Fibroblast of pulmonary artery (primary cell): ENCODE data around the gene CLPTM1.

Experiments
- DNase-seq: peaks from one replicate; pipeline ENCODE4 v3.0.0-alpha.2; 2010; ENCODE audit warnings: low read depth
- H3K4me3 ChIP-seq: replicated peaks from 2 replicates; pipeline ENCODE4 v1.5.1; 2011; ENCODE audit warnings: low read depth, mild to moderate bottlenecking, control low read depth, low read length, moderate library complexity
- CTCF ChIP-seq: IDR thresholded peaks from 2 replicates; pipeline ENCODE4 v1.5.1; 2011; ENCODE audit warnings: mild to moderate bottlenecking, control low read depth, low read length, inconsistent platforms; ENCODE audit errors: missing control alignments

Gene CLPTM1

GRCh38 chr19:45003485-45003884 lies 48.3 kb downstream of the CLPTM1 start:
- DNase-seq, result no peak
- TF ChIP-seq CTCF, result no peak
- no peak overlapping the region for H3K4me3 ChIP-seq

GRCh38 chr19:45005787-45006186 lies 50.6 kb downstream of the CLPTM1 start:
- H3K4me3 ChIP-seq, result no peak overlapping the region
- DNase-seq, result no peak
- TF ChIP-seq CTCF, result no peak

- H3K4me3 ChIP-seq, result no peak overlapping the region
- TF ChIP-seq CTCF, result no peak
- DNase-seq, result no peak
Measured at GRCh38 chr19:45008552-45008951, 53.4 kb downstream of the CLPTM1 start.

GRCh38 chr19:45009625-45010255 lies 54.6 kb downstream of the CLPTM1 start:
- H3K4me3 ChIP-seq, result no peak overlapping the region
- TF ChIP-seq CTCF, result no peak
- no peak for DNase-seq

GRCh38 chr19:45010306-45010705 lies 55.1 kb downstream of the CLPTM1 start:
- no peak for TF ChIP-seq CTCF
- no peak for DNase-seq
- H3K4me3 ChIP-seq, result no peak overlapping the region

- TF ChIP-seq CTCF, result no peak
- DNase-seq, result no peak
- no peak overlapping the region for H3K4me3 ChIP-seq
Measured at GRCh38 chr19:45011959-45012358, 56.8 kb downstream of the CLPTM1 start.
